Sigmoid colon (tissue), 4 donors: ENCODE measurements around the gene SPATA25.

ENCODE experiments used
- CTCF ChIP-seq, 4 experiments: fragments of 450-650 bp in 3 of 4; fragments of 200-600 bp in 1 of 4; IDR thresholded peaks; one replicate each; pipeline ENCODE4 v1.5.1; 2016 to 2019; ENCODE audit warnings: antibody characterized with exemption in 4 of 4, mild to moderate bottlenecking in 3 of 4, moderate library complexity in 2 of 4
- POLR2A ChIP-seq, 2 donors: fragments of 450-650 bp; IDR thresholded peaks; one replicate each; pipeline ENCODE4 v1.6.1; 2016; ENCODE audit warnings: antibody characterized with exemption in 2 of 2, mild to moderate bottlenecking in 2 of 2, moderate library complexity in 2 of 2
- POLR2AphosphoS5 ChIP-seq, 4 donors: sonication (generic); formaldehyde crosslinking; IDR thresholded peaks; one replicate each; pipeline ENCODE4 v1.6.1; 2017; ENCODE audit warnings: antibody characterized with exemption in 4 of 4

- TF ChIP-seq CTCF (IDR thresholded peaks at IDR 0.05) (no peak), POLR2A (IDR thresholded peaks at IDR 0.05) (no peak), POLR2AphosphoS5 (IDR thresholded peaks at IDR 0.05) (no peak)
Observed at GRCh38 chr20:45861221-45862075, 26.0 kb downstream of the SPATA25 start.
